Activated T-cell treated with anti-CD3 and anti-CD28 coated beads, Interleukin-2, amount 50 U/mL, for 1 hour (primary cell): ENCODE measurements around the gene DACT3.

Experiments
- DNase-seq: peaks from one replicate; pipeline ENCODE4 v3.0.0-alpha.2; 2020

The DACT3 gene

GRCh38 chr19:46661020-46661731 is at the start of gene DACT3:
DACT3 (minus strand) TSS chr19:46661182; CDS start chr19:46661064, 118 bp downstream.
- peak; percentile 99 for DNase-seq

GRCh38 chr19:46710687-46711086 is 49.7 kb upstream of the DACT3 start:
- DNase-seq: no peak

GRCh38 chr19:46704379-46705076 is 43.5 kb upstream of the DACT3 start:
- DNase-seq: peak; percentile 91

GRCh38 chr19:46700704-46701103 is 39.7 kb upstream of the DACT3 start:
- DNase-seq: no peak

GRCh38 chr19:46698395-46699321 is 37.7 kb upstream of the DACT3 start:
- DNase-seq: no peak

GRCh38 chr19:46697204-46697960 is 36.4 kb upstream of the DACT3 start:
- no peak for DNase-seq

GRCh38 chr19:46696866-46697203 is 35.9 kb upstream of the DACT3 start:
- DNase-seq: no peak

- no peak for DNase-seq
Measured at GRCh38 chr19:46696052-46696451, 35.1 kb upstream of the DACT3 start.

GRCh38 chr19:46693760-46694159 is 32.8 kb upstream of the DACT3 start:
- no peak for DNase-seq

- no peak for DNase-seq
Measured at GRCh38 chr19:46692918-46693722, 32.1 kb upstream of the DACT3 start.

GRCh38 chr19:46691948-46692347 is 31.0 kb upstream of the DACT3 start:
- no peak for DNase-seq

GRCh38 chr19:46691104-46691503 is 30.1 kb upstream of the DACT3 start:
- DNase-seq: no peak

- no peak for DNase-seq
Measured at GRCh38 chr19:46689358-46689757, 28.4 kb upstream of the DACT3 start.

- DNase-seq: no peak
Measured at GRCh38 chr19:46687438-46688145, 26.6 kb upstream of the DACT3 start.

GRCh38 chr19:46685189-46685588 is 24.2 kb upstream of the DACT3 start:
- no peak for DNase-seq

- peak; percentile 67 for DNase-seq
Measured at GRCh38 chr19:46678110-46678732, 17.2 kb upstream of the DACT3 start.

- no peak for DNase-seq
Measured at GRCh38 chr19:46674416-46675178, 13.6 kb upstream of the DACT3 start.

- no peak for DNase-seq
Measured at GRCh38 chr19:46670813-46671212, 9.8 kb upstream of the DACT3 start.

- no peak for DNase-seq
Measured at GRCh38 chr19:46668662-46669061, 7.7 kb upstream of the DACT3 start.

GRCh38 chr19:46665072-46665471 is 4.1 kb upstream of the DACT3 start:
- DNase-seq: no peak
